Mesenteric fat pad (tissue), 1 donor: ENCODE results near the gene NT5C3B. TPM values are rescaled to one million over a fixed set of nuclear protein-coding genes. Genes with fewer than 3 reads are reported as not detected.
"Not testable (repeated sequence)": the region's sequence is repeated elsewhere in the genome, so short reads cannot be mapped to it uniquely, and the experiment has no call there.

Source experiments
- DNase-seq: peaks from one replicate; pipeline ENCODE4 v3.0.0-alpha.2; 2020; ENCODE audit warnings: low spot score
- long read RNA-seq: library from polyadenylated mRNA; unstranded; transcript quantifications from one replicate; pipeline ENCODE4 v2.0.0, GENCODE V29; 2020
- total RNA-seq: library from RNA; stranded (reverse); fragmentation: NEBNext Ultra II Directional; extraction: Animal tissue kit (Norgen Biotek cat#: 25700); gene quantifications from one replicate; pipeline ENCODE4 v1.2.1, GENCODE V29; 2021
- donor health status: DM: yes; HTN: yes; CAD: no.

The NT5C3B gene
- total RNA-seq: 43.8 TPM
- long read RNA-seq, transcript NT5C3B-216 (8 exons, 1,534 nt): major isoform, 146 of 234 reads
- long read RNA-seq, transcript NT5C3B-206 (9 exons, 1,573 nt): minor isoform, 6 of 234 reads
- long read RNA-seq, transcript NT5C3B-203 (9 exons, 975 nt): minor isoform, 15 of 234 reads
- long read RNA-seq, transcript NT5C3B-201 (7 exons, 1,253 nt): minor isoform, 14 of 234 reads
- long read RNA-seq, partial matches to known transcripts: 5 of 234 reads
- long read RNA-seq, other reads (novel, unspliced or antisense): 45 of 234 reads

DNA sequence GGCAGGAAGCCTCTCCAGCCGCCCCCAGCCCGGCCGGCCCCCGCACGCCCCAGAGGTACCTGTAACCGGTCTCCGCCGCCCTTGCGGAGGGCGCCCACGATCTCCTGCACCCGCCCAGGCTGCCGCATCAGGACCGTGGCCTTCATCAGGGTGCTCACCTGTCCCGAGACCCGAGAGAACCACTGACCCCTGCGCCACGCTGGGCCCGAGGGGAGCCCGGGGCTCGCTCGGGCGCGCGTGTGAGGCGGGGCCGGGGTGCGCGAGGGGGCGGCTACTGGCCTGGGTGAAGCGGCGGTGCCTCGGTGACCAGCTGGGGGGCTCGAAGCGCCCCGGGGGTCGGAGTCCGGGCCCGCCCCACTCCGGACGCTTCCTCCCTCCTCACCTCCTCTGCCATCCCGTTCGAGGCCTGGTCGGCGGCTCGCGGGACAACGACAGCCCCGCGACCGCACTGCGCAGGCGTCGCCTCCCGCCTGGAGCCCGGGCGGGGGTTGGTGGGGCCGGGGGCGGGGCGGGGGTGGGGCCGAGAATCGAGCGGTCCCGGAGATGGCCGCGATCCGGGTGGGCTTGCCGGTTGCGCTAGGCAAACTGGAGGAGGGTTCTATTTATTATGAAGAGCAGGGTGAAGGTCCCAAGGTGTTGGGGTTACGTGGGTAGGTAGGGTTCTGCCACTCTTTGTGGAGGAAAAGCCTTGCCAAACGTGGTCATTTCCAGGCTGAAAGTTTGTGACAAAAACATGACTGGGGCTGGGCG, at the start of gene NT5C3B:
TSS of gene NT5C3B (minus strand) at position 433 of the 750 bp plus-strand sequence. CDS start at position 394, 39 bp downstream.
- DNase-seq: no peak

DNA sequence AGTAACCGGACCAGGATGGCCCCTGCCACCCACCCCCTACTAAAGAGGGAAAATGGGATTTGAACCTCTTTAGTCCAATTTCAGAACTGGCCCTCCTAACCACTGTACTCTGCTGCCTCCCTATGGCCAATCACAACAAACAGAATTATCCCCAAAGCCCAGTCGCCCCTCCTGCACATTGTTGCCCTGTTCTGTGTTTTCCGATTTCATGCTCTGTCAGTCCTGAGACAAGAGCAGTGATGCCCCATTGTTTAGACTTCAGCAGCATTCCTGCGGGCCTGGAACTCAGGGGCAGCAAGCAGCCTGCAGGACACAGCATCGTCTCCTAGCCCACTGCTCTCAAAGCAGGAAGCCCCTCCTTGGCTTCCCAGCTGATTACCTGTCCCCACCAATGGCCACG, 49.7 kb upstream of the NT5C3B start:
- DNase-seq: no peak

DNA sequence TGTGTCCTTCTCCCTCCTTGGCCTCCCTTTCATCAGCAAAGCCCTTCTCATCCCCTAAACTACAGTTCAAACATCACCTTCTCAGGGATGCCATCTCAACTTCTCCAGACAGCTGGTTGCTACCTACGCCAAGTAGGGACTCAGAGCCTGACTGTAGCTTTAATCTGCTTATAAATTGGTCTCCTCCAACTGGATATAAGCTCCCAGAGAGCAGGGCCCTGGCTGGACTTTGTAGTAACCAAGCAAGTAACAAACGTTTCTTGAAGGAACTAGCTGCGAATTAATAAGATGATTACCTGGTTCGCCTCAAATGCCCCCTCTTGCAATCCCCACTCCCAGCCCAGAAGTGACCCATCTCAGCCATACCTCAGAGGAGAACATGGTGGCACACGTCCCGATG, 46.7 kb upstream of the NT5C3B start:
- no peak for DNase-seq

DNA sequence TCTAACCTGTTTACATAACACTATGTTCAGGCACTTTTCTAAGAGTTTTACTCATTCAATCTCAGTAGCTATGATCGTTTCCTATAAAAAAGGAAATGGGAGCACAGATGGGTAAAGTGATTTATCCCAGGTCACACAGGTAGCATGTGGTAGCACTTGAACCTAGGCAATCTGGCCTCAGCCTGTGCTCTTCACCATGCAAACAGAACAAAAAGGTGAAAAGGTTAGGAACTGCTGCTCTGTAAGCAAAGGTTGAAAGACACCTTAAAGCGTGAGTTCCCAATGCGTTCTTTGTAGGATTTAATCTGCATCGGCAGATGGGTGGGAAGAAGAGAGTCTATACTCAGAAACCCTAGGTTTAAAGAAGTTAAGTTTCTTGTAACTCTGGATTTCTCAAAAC, 44.1 kb upstream of the NT5C3B start:
- DNase-seq: no peak

DNA sequence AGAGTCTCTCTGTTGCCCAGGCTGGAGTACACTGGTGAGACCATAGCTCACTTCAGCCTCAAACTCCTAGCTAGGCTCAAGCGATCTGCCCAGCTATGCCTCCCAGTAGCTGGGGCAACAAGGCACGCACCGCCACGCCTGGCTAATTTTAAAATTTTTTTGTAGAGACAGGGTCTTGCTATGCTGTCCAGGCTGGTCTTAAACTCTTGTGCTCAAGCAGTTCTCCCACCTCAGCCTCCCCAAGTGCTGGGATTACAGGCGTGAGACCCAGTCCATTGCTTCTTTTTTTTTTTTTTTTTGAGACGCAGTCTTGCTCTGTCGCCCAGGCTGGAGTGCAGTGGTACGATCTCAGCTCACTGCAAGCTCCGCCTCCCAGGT, 38.2 kb upstream of the NT5C3B start:
- not testable (repeated sequence) for DNase-seq

DNA sequence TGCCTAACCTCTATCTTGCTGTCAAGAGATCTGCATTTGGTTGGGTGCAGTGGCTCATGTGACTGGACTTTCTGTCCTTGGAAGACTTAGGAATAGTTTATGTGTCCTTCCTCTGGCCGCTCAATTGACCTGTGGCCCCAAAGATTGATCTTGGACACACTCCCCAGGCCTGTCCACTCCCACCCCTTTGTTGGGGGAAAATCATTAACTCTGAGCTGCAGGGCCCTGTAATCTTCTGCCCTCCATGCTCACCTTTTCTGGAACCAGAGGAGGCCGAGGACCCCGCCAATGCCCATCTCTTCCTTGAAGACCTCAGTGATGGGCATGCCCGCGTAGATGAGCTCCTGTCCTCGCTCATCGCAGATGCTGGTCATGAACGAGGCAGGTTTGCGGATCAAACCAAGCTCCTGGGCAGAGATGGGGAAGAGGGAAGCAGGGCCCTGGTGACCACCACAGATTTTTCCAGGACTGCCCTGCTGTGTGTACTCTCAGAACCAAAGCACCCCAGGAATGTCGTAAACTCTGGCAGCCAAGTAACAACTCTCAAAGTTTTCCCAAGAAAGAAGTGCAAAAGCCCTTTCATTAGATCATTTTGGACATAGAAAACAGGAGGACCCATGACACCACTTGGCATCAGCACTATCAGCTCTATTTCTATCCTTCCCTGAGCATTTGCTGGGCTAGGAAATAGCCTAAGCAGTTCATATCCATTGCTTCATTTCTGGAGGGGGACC, 37.7 kb upstream of the NT5C3B start:
- DNase-seq: no peak

DNA sequence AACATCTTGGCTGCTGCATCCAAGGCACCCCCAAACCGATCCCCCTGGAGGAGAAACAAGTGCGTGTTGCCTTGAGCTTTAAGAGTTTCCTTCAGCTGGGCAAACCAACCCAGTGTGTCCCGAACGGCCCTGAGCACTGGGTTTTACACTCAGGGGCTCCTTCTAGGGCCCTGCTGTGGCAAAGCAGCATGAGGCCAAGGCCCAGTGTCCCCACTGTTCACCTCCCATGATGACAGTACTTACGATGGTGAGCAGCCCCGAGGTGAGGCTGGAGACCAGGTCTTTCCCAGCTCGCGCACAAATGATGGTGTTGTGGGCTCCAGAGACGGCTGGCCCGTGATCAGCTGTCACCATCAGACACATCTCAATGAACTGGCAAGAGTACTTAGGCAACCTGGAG, 35.8 kb upstream of the NT5C3B start:
- DNase-seq: no peak

DNA sequence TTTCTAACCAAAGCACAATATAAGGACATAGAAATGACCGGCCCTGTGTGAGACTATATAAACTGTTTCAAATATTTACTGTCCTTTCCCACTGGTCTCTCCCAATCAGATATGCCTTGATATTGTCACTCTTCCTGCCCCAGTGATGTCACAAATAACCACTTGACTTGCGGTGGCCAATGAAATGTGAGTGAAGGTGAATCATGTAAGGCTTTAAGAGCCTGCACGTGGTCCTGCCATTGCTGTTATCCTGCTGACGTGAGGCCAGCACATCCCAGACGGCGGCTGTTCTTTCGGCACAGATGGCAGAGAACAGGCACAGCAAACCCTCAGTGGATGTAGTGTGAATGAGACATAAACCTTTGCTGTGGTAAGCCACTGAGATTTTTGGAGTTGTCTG, 34.6 kb upstream of the NT5C3B start:
- DNase-seq: no peak

DNA sequence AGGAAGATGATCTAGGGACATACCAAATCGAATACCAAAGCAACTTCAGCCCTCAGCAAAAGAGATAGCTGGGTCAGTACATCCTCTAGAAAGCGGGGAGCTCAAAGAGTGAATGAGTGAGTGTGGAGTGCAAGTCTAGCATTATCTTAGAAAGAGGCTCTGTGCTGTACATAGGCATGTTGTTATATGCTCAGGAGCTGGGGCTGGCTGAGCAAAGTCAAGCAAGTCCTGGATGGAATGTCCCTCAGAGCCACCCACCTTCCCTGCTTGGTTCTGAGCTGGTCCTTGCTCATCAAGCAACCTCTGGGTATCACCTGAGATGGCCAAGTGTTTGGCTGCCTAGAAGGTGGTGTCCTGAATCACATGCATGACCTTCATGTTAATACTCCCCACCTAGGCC, 34.1 kb upstream of the NT5C3B start:
- no peak for DNase-seq

DNA sequence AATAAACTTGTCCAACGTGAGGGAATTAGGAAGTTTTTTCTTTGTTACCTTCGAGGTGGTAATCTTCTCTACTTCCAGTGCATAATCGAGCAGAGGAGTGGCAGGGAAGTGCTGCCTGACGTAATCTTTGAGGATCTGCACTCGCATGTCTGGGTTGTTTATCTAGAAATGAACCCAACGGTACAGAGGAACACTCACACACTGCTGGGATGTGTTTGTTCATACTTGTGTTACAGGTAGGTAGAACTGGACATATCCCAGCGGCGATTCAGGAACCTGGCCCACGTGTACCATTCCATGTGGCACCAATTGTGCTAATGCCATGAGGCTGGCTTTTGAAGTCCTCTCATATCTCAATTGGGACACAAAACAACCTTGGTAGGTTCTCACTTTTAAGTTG, 33.4 kb upstream of the NT5C3B start:
- DNase-seq: no peak

DNA sequence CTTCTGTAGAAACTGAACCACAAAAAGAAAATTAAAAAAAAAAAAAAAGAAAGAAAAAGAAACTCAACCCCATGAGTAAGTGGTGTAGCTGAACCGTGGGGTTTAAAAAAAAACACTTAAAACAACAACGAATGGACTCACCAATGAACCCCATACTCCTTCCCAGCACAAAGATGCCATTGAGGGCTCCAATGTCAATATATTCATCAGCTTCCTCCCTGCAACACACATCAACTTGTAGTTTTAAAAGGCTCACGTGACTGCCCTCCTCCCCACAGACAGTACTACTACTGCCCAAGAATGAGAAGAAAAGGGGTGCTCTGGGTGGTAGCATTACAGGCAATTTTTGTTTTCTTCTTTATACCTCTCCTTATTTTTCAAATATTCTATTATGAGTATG, 32.5 kb upstream of the NT5C3B start:
- DNase-seq: no peak

DNA sequence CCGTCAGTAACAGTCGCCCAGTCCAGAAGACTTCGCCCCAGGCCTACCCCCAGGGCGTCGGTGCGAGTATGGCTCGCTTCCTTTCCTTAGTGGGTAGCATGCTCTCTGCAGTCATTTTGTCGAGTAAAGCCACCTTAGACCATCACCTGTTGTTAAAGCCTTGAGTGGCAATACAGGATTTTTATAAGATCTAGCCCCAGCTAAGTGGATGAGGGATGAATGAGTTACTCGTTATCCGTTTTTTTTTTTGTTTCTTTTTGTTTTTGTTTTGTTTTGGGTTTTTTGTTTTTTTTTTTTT, 29.5 kb upstream of the NT5C3B start:
- no peak for DNase-seq

DNA sequence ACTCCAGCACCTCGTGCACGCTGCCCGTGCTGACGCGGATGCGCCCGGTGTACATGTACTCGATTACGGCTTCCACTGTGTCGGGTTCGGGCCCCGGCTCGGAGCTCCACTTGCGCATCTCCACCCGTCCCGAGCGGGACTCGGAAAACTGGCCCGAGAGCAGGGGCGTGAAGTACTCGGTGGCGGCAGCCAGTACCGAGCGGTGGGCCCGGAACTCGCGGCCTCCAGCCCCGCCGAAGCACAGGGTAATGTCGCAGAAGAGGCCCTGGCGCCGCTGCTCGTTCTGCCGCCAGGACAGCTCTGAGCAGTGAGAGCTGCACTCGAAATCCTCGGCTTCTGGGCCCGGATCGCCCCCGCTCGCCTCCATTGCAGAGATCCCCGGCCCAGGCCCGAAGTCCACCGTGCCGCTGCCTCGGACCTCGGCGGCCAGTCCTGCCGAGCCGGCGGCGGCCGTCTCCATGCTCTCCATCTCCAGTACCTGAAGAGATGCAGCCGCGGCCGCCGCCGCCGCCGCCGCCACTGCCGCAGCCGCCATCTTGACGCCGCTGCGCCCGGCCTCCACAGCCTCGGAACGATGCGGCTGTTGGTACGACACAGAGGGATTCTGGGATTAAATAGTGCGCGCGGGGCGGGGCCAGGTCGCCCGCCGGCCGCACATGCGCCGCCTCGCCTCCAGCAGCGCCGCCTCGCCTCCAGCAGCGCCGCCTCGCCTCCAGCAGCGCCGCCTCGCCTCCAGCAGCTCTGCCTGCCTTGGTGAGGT, 29.0 kb upstream of the NT5C3B start, which contains the start of gene KLHL11:
TSS of gene KLHL11 (minus strand) at position 588 of the 760 bp plus-strand sequence. CDS start at position 535, 53 bp downstream.
- DNase-seq: peak; percentile 95

DNA sequence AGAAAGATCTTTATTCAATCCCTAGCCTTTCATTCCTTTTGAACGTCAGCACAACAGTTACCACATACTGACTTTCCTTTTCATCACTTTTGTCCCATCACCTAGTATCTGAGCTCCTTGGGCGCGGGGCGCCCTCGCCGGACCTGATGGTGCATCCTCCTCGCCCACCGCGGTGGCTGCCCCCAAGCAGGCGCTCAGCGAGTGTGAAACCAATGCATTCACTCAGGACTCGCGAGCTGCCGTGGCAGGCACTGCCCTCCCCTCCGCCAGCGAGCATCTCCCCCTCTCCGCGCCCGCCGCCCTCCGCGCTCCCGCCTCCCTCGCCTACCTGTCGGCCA, 28.4 kb upstream of the NT5C3B start:
- DNase-seq: no peak

DNA sequence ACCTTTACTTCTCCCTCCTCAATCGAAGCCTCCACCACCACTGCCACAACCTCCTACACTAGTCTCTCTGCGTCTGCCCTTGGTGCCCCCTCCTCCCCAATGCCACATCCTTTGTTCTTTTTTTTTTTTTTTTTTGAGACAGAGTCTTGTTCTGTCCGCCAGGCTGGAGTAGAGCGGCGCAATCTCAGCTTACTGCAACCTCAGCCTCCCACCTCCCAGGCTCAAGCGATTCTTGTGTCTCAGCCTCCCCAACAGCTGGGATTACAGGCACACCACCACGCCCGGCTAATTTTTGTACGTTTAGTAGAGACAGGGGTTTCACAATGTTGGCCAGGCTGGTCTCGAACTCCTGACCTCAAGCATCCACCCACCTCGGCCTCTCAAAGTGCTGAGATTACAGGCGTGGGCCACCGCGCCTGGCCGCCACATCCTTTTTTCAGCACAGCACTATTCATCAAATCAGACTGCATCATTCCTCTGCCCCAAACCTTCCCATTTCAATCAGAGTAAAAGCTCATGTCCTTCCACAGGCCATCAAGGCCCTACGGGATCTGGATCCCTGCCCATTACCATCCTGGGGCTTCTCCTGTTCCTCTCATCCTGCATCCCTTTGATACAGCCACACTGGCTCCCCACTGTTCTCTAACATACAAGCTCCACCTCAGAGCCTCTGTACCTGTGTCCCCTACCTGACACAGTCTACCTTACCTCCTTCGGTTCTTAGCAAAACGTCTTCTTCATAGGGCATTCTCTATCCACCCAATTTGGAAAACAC, 27.2 kb upstream of the NT5C3B start:
- no peak for DNase-seq

DNA sequence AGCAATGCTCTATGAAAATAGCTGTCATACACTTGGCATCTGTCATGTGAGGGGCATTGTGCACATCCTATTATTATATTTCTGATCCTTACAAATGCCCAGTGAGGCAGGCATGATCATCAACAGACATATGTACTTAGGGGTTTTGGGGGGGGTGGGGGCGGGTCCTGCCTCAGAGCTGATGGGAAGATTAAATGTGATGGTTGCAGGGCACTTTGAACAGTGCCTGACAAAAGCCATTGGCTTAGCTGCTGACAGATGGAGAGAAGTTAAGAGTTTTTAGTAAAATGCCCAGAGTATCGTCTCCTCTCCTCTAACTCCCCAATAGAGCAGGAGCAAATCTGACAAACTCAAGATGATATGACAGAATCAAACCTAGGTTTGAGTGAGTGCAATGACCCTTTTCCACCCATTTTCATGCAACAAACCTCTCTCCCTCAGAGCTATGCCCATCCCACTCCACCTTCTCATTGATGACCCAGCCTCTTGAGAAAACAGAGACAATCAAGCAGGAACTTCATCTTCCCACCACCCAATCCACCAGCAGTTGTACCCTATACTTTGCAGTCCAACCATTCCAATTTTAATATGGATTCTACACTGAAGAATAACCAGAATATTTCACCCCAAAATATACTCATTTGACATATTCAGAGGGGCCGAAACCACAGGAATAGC, 24.4 kb upstream of the NT5C3B start:
- DNase-seq: no peak

DNA sequence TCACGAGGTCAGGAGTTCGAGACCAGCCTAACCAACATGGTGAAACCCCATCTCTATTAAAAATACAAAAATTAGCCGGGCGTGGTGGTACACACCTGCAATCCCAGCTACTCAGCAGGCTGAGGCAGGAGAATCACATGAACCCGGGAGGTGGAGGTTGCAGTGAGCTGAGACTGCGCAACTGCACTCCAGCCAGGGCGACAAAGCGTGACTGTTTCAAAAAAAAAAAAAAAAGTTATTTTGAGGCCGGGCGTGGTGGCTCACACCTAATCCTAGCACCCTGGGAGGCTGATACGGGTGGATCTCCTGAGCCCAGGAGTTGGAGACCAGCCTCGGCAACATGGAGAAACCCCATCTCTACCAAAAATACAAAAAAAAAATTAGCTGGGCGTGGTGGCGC, 15.3 kb upstream of the NT5C3B start:
- DNase-seq: peak; percentile 8

DNA sequence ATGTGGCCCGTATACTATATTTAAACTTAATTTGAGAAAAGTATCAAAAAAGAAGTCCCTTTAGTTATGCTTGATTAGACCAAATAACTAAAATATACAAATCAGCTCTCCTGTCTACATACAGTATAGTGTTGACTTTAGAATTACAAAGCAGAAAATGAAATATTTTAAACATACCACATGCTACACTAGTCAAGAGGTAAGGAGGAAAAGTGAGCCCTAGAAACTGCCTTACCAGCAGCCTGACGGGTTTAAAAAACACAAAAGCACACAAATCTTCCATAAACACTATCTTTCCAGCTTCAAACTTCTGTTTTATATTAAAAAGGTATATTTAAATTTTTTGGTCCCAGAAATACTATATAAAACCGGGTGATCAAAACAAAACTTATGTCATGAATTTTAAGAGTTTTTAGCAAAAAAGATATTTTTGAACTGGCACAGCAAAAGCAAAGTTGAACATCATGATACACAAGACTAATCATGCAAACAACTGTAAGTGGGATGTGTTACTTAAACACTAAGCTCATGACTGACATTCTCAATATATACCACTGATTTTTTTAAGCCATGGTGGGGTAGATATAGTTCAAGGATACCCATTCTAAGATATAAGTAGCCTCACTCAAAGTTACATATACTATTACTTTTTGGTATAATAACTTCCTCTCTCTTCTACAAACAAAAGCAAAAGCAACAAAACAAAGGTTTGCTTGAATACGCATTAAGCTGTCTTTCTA, 13.4 kb upstream of the NT5C3B start:
- DNase-seq: no peak

DNA sequence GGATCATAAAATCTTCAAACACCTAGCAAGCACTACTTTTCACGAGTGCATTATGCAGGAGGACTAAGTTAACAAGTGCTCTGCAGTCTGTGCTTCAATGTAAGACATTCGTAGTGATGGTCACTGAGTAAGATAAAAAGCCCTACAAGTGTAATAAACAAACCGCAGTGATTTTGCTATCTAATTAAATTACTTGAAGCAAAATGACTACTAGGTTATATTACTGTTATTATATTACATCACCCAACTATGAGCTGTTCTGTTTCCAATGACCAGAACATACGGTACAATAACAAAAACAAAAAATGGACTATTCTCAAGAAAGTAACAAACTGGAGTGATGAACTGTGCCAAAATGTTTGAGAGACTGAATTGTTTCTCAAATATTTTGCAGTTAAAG, 12.8 kb upstream of the NT5C3B start:
- no peak for DNase-seq

DNA sequence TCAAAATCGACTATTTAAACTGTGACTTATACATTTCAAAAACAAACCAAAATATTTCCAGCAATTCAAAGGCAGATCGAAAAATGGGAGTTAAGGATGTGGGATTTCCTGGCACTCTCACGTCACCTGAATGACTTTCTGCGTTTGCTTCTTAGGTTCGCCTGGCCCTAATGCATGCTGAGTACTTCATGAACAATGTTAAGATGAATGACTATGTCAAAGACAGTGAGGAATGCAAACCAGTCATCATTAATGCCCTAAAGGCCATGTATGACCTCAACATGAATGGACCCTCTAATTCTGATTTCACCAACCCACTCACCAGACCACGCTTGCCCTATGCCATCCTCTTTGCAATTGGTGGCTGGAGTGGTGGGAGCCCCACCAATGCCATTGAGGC, 8.9 kb upstream of the NT5C3B start:
- no peak for DNase-seq
